Hepatocyte (in vitro differentiated cells): ENCODE results near the gene TBC1D5. TPM values are rescaled to one million over a fixed set of nuclear protein-coding genes. Genes with fewer than 3 reads are reported as not detected.
"Not testable (repeated sequence)": the region's sequence is repeated elsewhere in the genome, so short reads cannot be mapped to it uniquely, and the experiment has no call there.

Source experiments
- DNase-seq: peaks from one replicate; pipeline ENCODE4 v3.0.0-alpha.2; 2016; ENCODE audit warnings: low spot score
- H2AFZ ChIP-seq: fragments of 200-600 bp; sonication (generic); 2 replicates; pipeline ENCODE4 v1.6.0; 2016; ENCODE audit warnings: antibody characterized with exemption, mild to moderate bottlenecking
- H3K27ac ChIP-seq: fragments of 200-600 bp; sonication (generic); 2 replicates; pipeline ENCODE4 v1.5.1; 2016; ENCODE audit warnings: mild to moderate bottlenecking
- H3K27me3 ChIP-seq: fragments of 200-600 bp; sonication (generic); 2 replicates; pipeline ENCODE4 v1.6.1; 2016
- H3K36me3 ChIP-seq: fragments of 200-600 bp; sonication (generic); replicated peaks from 2 replicates; pipeline ENCODE4 v1.5.1; 2016; ENCODE audit warnings: low read depth; ENCODE audit not compliant: insufficient read depth
- H3K4me1 ChIP-seq: fragments of 200-600 bp; sonication (generic); 2 replicates; pipeline ENCODE4 v1.5.1; 2016; ENCODE audit warnings: mild to moderate bottlenecking, moderate library complexity; ENCODE audit not compliant: insufficient read depth
- H3K4me2 ChIP-seq: fragments of 200-600 bp; sonication (generic); 2 replicates; pipeline ENCODE4 v1.6.0; 2016
- H3K4me3 ChIP-seq: fragments of 200-600 bp; sonication (generic); 2 replicates; pipeline ENCODE4 v1.5.1; 2016; ENCODE audit warnings: mild to moderate bottlenecking
- H3K79me2 ChIP-seq: fragments of 200-600 bp; sonication (generic); 2 replicates; pipeline ENCODE4 v1.6.0; 2017; ENCODE audit warnings: mild to moderate bottlenecking
- H3K9me2 ChIP-seq: fragments of 200-600 bp; sonication (generic); replicated peaks from 2 replicates; pipeline ENCODE4 v1.6.0; 2017; ENCODE audit warnings: mild to moderate bottlenecking; ENCODE audit not compliant: insufficient read depth
- H3K9me3 ChIP-seq: fragments of 200-600 bp; sonication (generic); 2 replicates; pipeline ENCODE4 v1.5.1; 2016; ENCODE audit warnings: low read depth, mild to moderate bottlenecking
- H4K20me1 ChIP-seq: fragments of 200-600 bp; sonication (generic); 2 replicates; pipeline ENCODE4 v1.6.0; 2016; ENCODE audit warnings: mild to moderate bottlenecking; ENCODE audit not compliant: insufficient read depth, poor library complexity, severe bottlenecking
- EZH2 ChIP-seq: fragments of 200-600 bp; sonication (generic); IDR thresholded peaks from 2 replicates; pipeline ENCODE4 v1.6.1; 2016; ENCODE audit warnings: antibody characterized with exemption, mild to moderate bottlenecking, borderline replicate concordance
- EZH2phosphoT487 ChIP-seq: fragments of 200-600 bp; sonication (generic); IDR thresholded peaks from one replicate; pipeline ENCODE4 v1.6.1; 2018; ENCODE audit warnings: antibody characterized with exemption, mild to moderate bottlenecking, low read depth, moderate library complexity; ENCODE audit not compliant: unreplicated experiment, severe bottlenecking
- WGBS: methylation state at CpG from one replicate; pipeline ENCODE4 v1.1.6; 2016; ENCODE audit warnings: low lambda C conversion rate; ENCODE audit errors: missing lambda C conversion rate; 5-methylcytosine and 5-hydroxymethylcytosine counted together
- polyA plus RNA-seq: library from polyadenylated mRNA; unstranded; fragments of >200 nt; fragmentation: Nextera tagmentation; extraction: Ambion mirVana; gene quantifications from 2 replicates; pipeline ENCODE4 v1.2.1, GENCODE V29; 2016
- total RNA-seq: library from RNA; depleted of rRNA; stranded (reverse); fragments of >200 nt; gene quantifications from 2 replicates; pipeline ENCODE4 v1.2.3, GENCODE V29; 2014
- TF ChIP-seq, protein P1 (sequence below): fragments of 200-600 bp; sonication (generic); IDR thresholded peaks from 2 replicates; pipeline ENCODE4 v1.5.1; 2016; ENCODE audit warnings: antibody characterized with exemption, mild to moderate bottlenecking; ENCODE audit not compliant: poor library complexity

The TBC1D5 gene
- total and polyA plus RNA-seq, 2 experiments from 2014 or later, result 17.0 to 64.2 TPM

DNA sequence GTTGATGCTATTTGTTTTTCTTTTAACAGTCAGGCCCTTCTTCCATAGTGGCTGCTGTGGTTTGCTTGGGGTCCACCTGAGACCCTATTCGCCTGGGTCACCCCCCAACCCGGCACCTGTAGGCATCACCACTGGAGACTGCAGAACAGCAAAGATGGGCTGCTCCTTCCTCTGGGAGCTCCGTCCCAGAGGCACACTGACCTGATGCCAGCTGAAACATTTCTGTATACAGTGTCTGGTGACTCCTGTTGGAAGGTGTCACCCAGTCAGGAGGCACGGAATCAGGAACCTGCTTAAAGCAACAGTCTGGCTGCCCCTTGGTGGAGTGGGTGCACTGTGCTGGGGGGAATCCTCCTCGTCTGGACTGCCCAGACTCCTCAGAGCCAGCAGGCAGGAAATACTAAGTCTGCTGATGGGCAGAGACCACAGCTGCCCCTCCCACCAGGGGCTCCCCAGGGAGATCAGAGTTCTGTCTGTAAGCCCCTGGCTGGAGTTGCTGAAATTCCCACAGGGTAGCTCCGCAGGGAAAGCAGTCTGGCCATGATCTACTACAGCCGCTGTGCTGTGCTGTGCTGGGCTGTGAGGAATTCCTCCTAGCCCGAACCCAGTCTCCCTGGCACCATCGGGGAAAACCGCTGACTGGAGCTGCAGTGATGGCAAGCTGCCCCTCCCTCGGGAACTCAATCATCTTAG is 248.2 kb downstream of the TBC1D5 start:
- TF ChIP-seq EZH2, result no peak
- TF ChIP-seq EZH2phosphoT487, result no peak
- TF ChIP-seq, protein P1, sequence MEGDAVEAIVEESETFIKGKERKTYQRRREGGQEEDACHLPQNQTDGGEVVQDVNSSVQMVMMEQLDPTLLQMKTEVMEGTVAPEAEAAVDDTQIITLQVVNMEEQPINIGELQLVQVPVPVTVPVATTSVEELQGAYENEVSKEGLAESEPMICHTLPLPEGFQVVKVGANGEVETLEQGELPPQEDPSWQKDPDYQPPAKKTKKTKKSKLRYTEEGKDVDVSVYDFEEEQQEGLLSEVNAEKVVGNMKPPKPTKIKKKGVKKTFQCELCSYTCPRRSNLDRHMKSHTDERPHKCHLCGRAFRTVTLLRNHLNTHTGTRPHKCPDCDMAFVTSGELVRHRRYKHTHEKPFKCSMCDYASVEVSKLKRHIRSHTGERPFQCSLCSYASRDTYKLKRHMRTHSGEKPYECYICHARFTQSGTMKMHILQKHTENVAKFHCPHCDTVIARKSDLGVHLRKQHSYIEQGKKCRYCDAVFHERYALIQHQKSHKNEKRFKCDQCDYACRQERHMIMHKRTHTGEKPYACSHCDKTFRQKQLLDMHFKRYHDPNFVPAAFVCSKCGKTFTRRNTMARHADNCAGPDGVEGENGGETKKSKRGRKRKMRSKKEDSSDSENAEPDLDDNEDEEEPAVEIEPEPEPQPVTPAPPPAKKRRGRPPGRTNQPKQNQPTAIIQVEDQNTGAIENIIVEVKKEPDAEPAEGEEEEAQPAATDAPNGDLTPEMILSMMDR, result no peak
- no peaks in the 10 kb centered on the region for H3K79me2 ChIP-seq
- no peak overlapping the region for H2AFZ ChIP-seq
- H3K4me2 ChIP-seq, result no peak overlapping the region
- no peak overlapping the region for H3K4me3 ChIP-seq
- H3K9me3 ChIP-seq, result no peaks in the 10 kb centered on the region
- WGBS, result 80% methylated on average over 11 of the region's 11 CpGs
- no peaks in the 10 kb centered on the region for H3K36me3 ChIP-seq
- no peak overlapping the region for H3K27ac ChIP-seq
- no peaks in the 10 kb centered on the region for H3K9me2 ChIP-seq
- H4K20me1 ChIP-seq, result no peaks in the 10 kb centered on the region
- no peaks in the 10 kb centered on the region for H3K27me3 ChIP-seq
- DNase-seq, result no peak
- no peaks in the 10 kb centered on the region for H3K4me1 ChIP-seq

DNA sequence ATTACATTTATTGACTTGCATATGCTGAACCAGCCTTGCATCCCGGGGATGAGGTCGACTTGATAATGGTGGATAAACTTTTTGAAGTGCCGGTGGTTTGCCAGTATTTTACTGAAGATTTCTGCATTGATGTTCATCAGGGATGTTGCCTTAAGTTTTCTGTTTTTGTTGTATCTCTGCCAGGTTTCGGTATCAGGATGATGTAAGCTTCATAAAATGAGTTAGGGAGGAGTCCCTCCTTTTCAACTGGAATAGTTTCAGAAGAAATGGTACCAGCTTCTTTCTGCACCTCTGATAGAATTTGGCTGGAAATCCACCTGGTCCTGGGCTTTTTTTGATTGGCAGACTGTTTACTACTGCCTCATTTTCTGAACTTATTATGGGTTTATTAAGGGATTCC is 250.8 kb downstream of the TBC1D5 start:
- no peak for DNase-seq
- no peak overlapping the region for H3K4me2 ChIP-seq
- H4K20me1 ChIP-seq, result no peaks in the 10 kb centered on the region
- no peaks in the 10 kb centered on the region for H3K4me1 ChIP-seq
- WGBS, result 65% methylated on average over 4 of the region's 4 CpGs
- H3K9me2 ChIP-seq, result no peaks in the 10 kb centered on the region
- TF ChIP-seq EZH2phosphoT487 (no peak), EZH2 (no peak)
- TF ChIP-seq, protein P1, result no peak
- no peaks in the 10 kb centered on the region for H3K27me3 ChIP-seq
- no peak overlapping the region for H3K4me3 ChIP-seq
- no peaks in the 10 kb centered on the region for H3K9me3 ChIP-seq
- no peak overlapping the region for H3K27ac ChIP-seq
- H3K79me2 ChIP-seq, result no peaks in the 10 kb centered on the region
- no peak overlapping the region for H2AFZ ChIP-seq
- H3K36me3 ChIP-seq, result no peaks in the 10 kb centered on the region

DNA sequence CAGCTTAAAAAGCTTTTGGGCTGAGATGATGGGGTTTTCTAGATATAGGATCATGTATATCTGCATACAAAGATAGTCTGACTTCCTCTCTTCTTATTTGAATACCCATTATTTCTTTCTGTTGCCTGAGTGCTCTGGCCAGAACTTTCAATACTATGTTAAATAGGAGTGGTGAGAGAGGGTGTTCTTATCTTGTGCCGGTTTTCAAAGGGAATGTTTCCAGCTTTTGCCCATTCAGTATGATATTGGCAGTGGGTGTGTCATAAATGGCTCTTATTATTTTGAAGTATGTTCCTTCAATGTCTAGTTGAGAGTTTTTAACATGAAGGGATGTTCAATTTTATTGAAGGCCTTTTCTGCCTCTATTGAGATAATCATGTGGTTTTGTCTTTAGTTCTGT is 251.2 kb downstream of the TBC1D5 start:
- 94% methylated on average over 1 of the region's 1 CpG for WGBS

DNA sequence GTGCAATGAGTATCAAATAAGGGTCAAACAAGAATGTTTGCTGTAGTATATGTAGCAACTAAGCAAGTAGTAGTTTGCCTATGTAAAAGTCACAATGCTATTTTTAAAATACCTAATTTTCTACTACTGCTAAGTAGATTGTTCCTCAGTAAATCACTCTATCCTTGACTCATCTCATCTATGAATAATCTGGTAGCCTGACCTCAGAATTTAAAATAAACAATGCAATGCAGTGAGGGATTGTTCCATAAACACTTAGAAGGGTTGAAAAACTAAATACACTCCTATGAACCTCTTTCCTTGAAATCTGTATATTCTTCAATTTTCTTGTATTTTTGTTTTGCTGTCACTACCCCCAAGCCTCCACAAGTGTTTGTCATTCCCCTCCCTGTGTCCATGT is 253.3 kb downstream of the TBC1D5 start:
- no peak for DNase-seq
- no peak overlapping the region for H3K4me3 ChIP-seq
- H3K9me3 ChIP-seq, result no peaks in the 10 kb centered on the region
- no peak overlapping the region for H3K27ac ChIP-seq
- no peaks in the 10 kb centered on the region for H3K36me3 ChIP-seq
- no peak overlapping the region for H2AFZ ChIP-seq
- H3K79me2 ChIP-seq, result no peaks in the 10 kb centered on the region
- H3K4me2 ChIP-seq, result no peak overlapping the region
- no peaks in the 10 kb centered on the region for H3K9me2 ChIP-seq
- TF ChIP-seq, protein P1, result no peak
- TF ChIP-seq EZH2 (no peak), EZH2phosphoT487 (no peak)
- no peaks in the 10 kb centered on the region for H3K27me3 ChIP-seq
- no peaks in the 10 kb centered on the region for H4K20me1 ChIP-seq
- no peaks in the 10 kb centered on the region for H3K4me1 ChIP-seq

More for the DNA sequence above, 251.2 kb downstream of the TBC1D5 start:
- H3K27me3 ChIP-seq, H3K4me2 ChIP-seq, DNase-seq, H3K79me2 ChIP-seq, H3K27ac ChIP-seq, H4K20me1 ChIP-seq, H2AFZ ChIP-seq, H3K9me2 ChIP-seq, H3K9me3 ChIP-seq, H3K36me3 ChIP-seq, H3K4me3 ChIP-seq, H3K4me1 ChIP-seq: not testable (repeated sequence)
